Heart left ventricle (tissue), 16 donors: Measurements from ENCODE around the gene KRTAP5-1. TPM values are rescaled to one million over a fixed set of nuclear protein-coding genes. Genes with fewer than 3 reads are reported as not detected.
A peak's percentile ranks its signal among the peaks of the same experiment; 100 is the strongest.
"Not testable (repeated sequence)": the region's sequence is repeated elsewhere in the genome, so short reads cannot be mapped to it uniquely, and the experiment has no call there.

Experiments
- ATAC-seq, 4 donors: fragments of 200-7000 bp; cut with Tn5 transposase; one replicate each; pipeline ENCODE4 v1.9.1; 2020 to 2022; ENCODE audit warnings: moderate library complexity in 4 of 4, mild to moderate bottlenecking in 3 of 4, moderate number of reproducible peaks in 1 of 4
- DNase-seq, 5 donors: peaks; one replicate each; pipeline ENCODE4 v3.0.0-alpha.2; 2020
- H3K27ac ChIP-seq, 12 donors: fragments of 200-600 bp; sonication (generic) in 4 of 12; one replicate each; pipeline versions ENCODE4 v1.5.0 to v1.8.0; 2016 to 2022; ENCODE audit warnings: mild to moderate bottlenecking in 2 of 12
- H3K27me3 ChIP-seq, 9 donors: fragments of 200-600 bp; sonication (generic) in 2 of 9; one replicate each; pipeline versions ENCODE4 v1.5.1 to v1.8.0; 2016 to 2022; ENCODE audit warnings: mild to moderate bottlenecking in 3 of 9
- H3K36me3 ChIP-seq, 9 donors: fragments of 200-600 bp; sonication (generic) in 2 of 9; one replicate each; pipeline versions ENCODE4 v1.5.0 to v1.8.0; 2018 to 2022; ENCODE audit warnings: mild to moderate bottlenecking in 2 of 9
- H3K4me1 ChIP-seq, 12 donors: fragments of 200-600 bp; sonication (generic) in 4 of 12; one replicate each; pipeline versions ENCODE4 v1.5.0 to v1.8.0; 2016 to 2022; ENCODE audit warnings: mild to moderate bottlenecking in 3 of 12
- H3K4me3 ChIP-seq, 12 donors: fragments of 200-600 bp; sonication (generic) in 4 of 12; one replicate each; pipeline versions ENCODE4 v1.5.0 to v1.8.0; 2017 to 2022; ENCODE audit warnings: mild to moderate bottlenecking in 9 of 12, moderate library complexity in 4 of 12
- H3K9me3 ChIP-seq, 12 donors: fragments of 200-600 bp; sonication (generic) in 4 of 12; one replicate each; pipeline versions ENCODE4 v1.5.0 to v1.8.0; 2016 to 2022; ENCODE audit warnings: mild to moderate bottlenecking in 1 of 12
- POLR2A ChIP-seq, 2 donors: fragments of 450-650 bp; IDR thresholded peaks; one replicate each; pipeline ENCODE4 v1.6.1; 2017; ENCODE audit warnings: antibody characterized with exemption in 2 of 2, mild to moderate bottlenecking in 2 of 2, moderate library complexity in 2 of 2
- WGBS, 4 donors: extraction: QIAGEN DNeasy Blood & Tissue Kit in 2 of 4; methylation state at CpG; one replicate each; pipeline versions ENCODE4 v1.1.5 to v1.1.7; 2013 to 2018; 5-methylcytosine and 5-hydroxymethylcytosine counted together
- intact Hi-C, 10 donors: fragments of 100-400 bp; cut with DNase I; formaldehyde crosslinking; loops; one replicate each; pipeline versions ENCODE4 v1.11.1 to v1.14.2; 2022
- polyA plus RNA-seq, 2 donors: library from polyadenylated mRNA; stranded (reverse); fragments of 200-250 nt; gene quantifications; one replicate each; pipeline ENCODE4 v1.2.3, GENCODE V29; 2013
- total RNA-seq, 9 donors: library from RNA; depleted of rRNA in 2 of 9; stranded (reverse); fragments of >200 nt in 2 of 9; fragmentation: NEBNext Ultra II Directional in 3 of 9; extraction: Animal tissue kit (Norgen Biotek cat#: 25700) in 3 of 9; gene quantifications; one replicate each; pipeline versions ENCODE4 v1.1.0 to v1.2.4, GENCODE V29; 2016 to 2023
- TF ChIP-seq, protein P1 (sequence below), 12 donors: fragments of 200-600 bp; sonication (generic) in 4 of 12; IDR thresholded peaks; one replicate each; pipeline versions ENCODE4 v1.5.0 to v1.8.0; 2018 to 2022; ENCODE audit warnings: antibody characterized with exemption in 12 of 12, mild to moderate bottlenecking in 5 of 12
- donor health status: ischemic (EF 13 %, LVEDD 7.1; RV severe dilation, severe dysfunction).
- donor health status: healthy with polysubstance abuse.
- donor health status: DM: no; HTN: yes; CAD: no.
- donor health status: DM: no; HTN: no; CAD: no.
- donor health status: ischemic (EF 25% LVEDD 6.9; RV normal size, moderate dysfunction).
- donor health status: ischemic (EF 25% LVEDD 5.7; RV mildly dilated, moderate dysfunction).
- donor health status: healthy.
- donor health status: DM: yes; HTN: yes; CAD: no.
- donor health status: ischemic (EF 35%, LVEDD 5.7; RV mildly dilated, moderate dysfunction).
- donor health status: nonischemic (EF 11% LVEDD 7.7; RV severe dilation, severe dysfunction).
- donor health status: DM: yes; HTN: yes; CAD: no.
- donor health status: PGD.
- donor health status: ischemic (EF 29% LVEDD 5.4; RV normal size, mild dysfunction).
- donor health status: nonischemic (EF 23%, LVEDD 6.1; RV moderate dilation, normal function).

Gene KRTAP5-1
- total and polyA plus RNA-seq, 11 donors = not detected

DNA sequence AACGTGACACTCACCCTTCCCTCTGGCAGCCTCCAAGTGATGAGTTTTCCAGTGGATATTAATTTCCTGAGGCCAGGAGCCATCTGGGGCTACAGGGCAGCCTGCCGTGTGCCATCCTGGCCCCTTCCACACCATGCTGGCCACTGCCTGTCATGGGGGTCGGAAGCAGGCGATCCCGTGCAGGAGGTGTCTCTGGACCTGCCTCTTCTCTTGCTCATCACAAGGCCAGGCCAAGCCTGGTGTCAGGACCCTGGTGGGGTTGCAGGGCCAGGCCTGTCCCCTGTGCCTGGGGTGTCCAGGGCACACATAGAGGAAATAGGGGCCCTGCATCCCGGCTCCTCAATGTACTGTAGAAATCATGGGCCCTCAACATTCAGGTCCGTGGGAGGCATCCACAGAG is 19.6 kb upstream of the KRTAP5-1 start:
- TF ChIP-seq POLR2A (IDR thresholded peaks at IDR 0.05) = no peak
- TF ChIP-seq, protein P1, sequence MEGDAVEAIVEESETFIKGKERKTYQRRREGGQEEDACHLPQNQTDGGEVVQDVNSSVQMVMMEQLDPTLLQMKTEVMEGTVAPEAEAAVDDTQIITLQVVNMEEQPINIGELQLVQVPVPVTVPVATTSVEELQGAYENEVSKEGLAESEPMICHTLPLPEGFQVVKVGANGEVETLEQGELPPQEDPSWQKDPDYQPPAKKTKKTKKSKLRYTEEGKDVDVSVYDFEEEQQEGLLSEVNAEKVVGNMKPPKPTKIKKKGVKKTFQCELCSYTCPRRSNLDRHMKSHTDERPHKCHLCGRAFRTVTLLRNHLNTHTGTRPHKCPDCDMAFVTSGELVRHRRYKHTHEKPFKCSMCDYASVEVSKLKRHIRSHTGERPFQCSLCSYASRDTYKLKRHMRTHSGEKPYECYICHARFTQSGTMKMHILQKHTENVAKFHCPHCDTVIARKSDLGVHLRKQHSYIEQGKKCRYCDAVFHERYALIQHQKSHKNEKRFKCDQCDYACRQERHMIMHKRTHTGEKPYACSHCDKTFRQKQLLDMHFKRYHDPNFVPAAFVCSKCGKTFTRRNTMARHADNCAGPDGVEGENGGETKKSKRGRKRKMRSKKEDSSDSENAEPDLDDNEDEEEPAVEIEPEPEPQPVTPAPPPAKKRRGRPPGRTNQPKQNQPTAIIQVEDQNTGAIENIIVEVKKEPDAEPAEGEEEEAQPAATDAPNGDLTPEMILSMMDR (IDR thresholded peaks at IDR 0.05) = no peak
- H3K4me1 ChIP-seq = peaks cover 0 to 10% (median 0%) of the 10 kb centered on the region in 12 donors
- no peak for ATAC-seq
- intact Hi-C loops = no loop called here
- H3K36me3 ChIP-seq = no peaks in the 10 kb centered on the region
- 76 to 87% (median 83%) methylated on average over 1 to 7 of the region's 7 CpGs for WGBS, 4 donors
- no peak for DNase-seq
- H3K27me3 ChIP-seq = peaks cover 0 to 27% (median 5%) of the 10 kb centered on the region in 9 donors
- no peak overlapping the region for H3K4me3 ChIP-seq
- no peaks in the 10 kb centered on the region for H3K9me3 ChIP-seq
- no peak overlapping the region for H3K27ac ChIP-seq

DNA sequence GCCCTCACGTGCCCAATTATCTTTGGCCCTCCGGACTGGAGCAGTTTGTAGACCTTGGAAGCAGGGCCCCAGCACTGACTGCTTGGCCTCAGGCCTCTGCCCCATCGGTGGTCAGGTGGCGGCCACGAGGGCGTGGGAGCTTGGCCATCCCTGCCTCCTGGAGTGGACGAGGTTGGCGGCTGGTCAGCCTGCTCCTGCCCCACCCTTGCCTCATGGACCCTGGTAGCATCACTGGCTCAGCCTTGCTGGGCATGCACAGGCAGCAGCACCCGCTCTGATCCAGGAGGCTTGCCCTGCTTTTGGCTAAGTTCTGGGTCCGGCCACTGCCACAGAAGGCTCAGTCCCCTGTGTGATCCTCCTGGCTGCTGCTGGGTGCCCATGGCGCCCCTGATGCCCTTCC is 19.1 kb upstream of the KRTAP5-1 start:
- DNase-seq (no peak), ATAC-seq (peak in 1 of 4 donors; percentile 10)
- WGBS, 4 donors = 91 to 95% (median 93%) methylated on average over 11 of the region's 11 CpGs
- no peak for TF ChIP-seq POLR2A (IDR thresholded peaks at IDR 0.05)
- TF ChIP-seq, protein P1 (IDR thresholded peaks at IDR 0.05) = no peak
- intact Hi-C loops = no loop called here
- H3K27ac ChIP-seq = no peak overlapping the region
- no peaks in the 10 kb centered on the region for H3K9me3 ChIP-seq
- no peak overlapping the region for H3K4me3 ChIP-seq
- no peaks in the 10 kb centered on the region for H3K36me3 ChIP-seq
- H3K27me3 ChIP-seq = peaks cover 0 to 27% (median 5%) of the 10 kb centered on the region in 9 donors
- H3K4me1 ChIP-seq = peaks cover 0 to 10% (median 0%) of the 10 kb centered on the region in 12 donors

DNA sequence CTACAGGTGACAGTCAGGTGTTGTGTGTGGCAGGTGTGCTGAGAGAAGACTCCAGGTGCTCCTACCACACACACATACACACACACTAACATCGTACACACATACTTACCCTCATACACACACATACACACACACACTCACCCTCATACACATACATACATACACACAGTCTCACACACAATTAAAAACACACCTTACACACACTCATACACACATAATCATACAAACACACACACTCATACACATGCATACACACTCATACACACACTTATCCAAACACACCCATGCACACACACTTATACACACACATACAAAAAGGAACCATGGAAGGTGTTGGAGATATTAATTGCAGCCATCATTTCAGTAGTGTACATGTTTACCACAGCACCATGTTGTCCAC is 18.5 kb upstream of the KRTAP5-1 start:
- peaks cover 0 to 27% (median 5%) of the 10 kb centered on the region in 9 donors for H3K27me3 ChIP-seq
- no peak overlapping the region for H3K27ac ChIP-seq
- ATAC-seq = no peak
- H3K4me1 ChIP-seq = peaks cover 0 to 9% (median 0%) of the 10 kb centered on the region in 12 donors
- TF ChIP-seq POLR2A (IDR thresholded peaks at IDR 0.05) = no peak
- TF ChIP-seq, protein P1 (IDR thresholded peaks at IDR 0.05) = no peak
- H3K36me3 ChIP-seq = no peaks in the 10 kb centered on the region
- WGBS, 4 donors = 78 to 87% (median 84%) methylated on average over 1 of the region's 1 CpG
- no peak for DNase-seq
- no peak overlapping the region for H3K4me3 ChIP-seq
- intact Hi-C loops = no loop called here
- no peaks in the 10 kb centered on the region for H3K9me3 ChIP-seq

DNA sequence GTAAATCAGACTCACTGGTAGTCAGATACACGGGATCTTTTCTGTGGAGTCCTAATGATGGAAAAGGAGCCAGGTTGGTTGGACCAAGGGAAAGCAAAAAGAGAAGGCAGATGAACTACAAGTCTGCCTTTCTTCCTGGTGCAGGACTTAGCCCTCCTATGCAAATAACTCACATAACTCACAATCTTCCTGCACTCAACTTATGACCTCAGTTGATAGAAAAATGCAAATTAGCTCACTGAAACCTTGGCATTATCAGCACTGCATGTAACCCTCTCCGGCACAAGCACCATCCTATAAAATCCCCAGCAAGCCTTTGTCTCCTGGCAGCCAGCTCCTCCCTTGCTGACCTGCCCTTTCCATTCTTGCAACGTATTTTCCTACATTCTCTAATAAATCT is 16.6 kb upstream of the KRTAP5-1 start:
- peaks cover 0 to 21% (median 5%) of the 10 kb centered on the region in 9 donors for H3K27me3 ChIP-seq
- H3K9me3 ChIP-seq, H3K4me1 ChIP-seq, H3K27ac ChIP-seq, ATAC-seq, DNase-seq, H3K4me3 ChIP-seq, H3K36me3 ChIP-seq, intact Hi-C loops: not testable (repeated sequence)
- 56 to 87% (median 74%) methylated on average over 3 of the region's 3 CpGs for WGBS, 4 donors

DNA sequence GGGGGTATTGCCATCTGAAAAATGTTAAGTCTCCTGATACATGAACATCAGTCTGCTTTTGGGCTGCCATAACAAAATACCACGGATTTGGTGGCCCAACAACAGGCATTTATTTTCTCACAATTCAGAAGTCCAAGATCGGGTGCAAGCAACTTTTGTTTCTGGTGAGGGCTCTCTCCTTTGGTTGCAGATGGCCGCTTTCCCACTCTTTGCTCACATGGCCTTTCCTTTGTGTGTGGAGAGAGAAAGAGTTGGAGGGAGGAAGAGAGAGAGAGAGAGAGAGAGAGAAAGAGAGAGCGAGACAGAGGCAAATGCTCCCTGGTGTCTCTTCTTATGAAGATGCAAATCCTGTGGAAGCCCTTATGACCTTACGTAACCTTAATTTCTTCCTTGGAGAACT is 15.5 kb upstream of the KRTAP5-1 start:
- WGBS, 4 donors = 76 to 82% (median 80%) methylated on average over 5 of the region's 5 CpGs
- H3K27me3 ChIP-seq = peaks cover 0 to 20% (median 5%) of the 10 kb centered on the region in 9 donors
- no peak overlapping the region for H3K27ac ChIP-seq
- no peak overlapping the region for H3K4me3 ChIP-seq
- TF ChIP-seq, protein P1 (IDR thresholded peaks at IDR 0.05) = no peak
- no peak for TF ChIP-seq POLR2A (IDR thresholded peaks at IDR 0.05)
- peaks cover 0 to 5% (median 0%) of the 10 kb centered on the region in 12 donors for H3K4me1 ChIP-seq
- no peaks in the 10 kb centered on the region for H3K9me3 ChIP-seq
- no peak for DNase-seq
- intact Hi-C loops = no loop called here
- no peak for ATAC-seq
- no peaks in the 10 kb centered on the region for H3K36me3 ChIP-seq
